Duodenal mucosa (tissue), 2 donors: ENCODE measurements around the gene RICTOR.

Experiments used
- H3K27ac ChIP-seq: one replicate; pipeline ENCODE4 v1.7.0; 2013; ENCODE audit warnings: low read depth, low read length
- H3K27me3 ChIP-seq, 2 donors: one replicate each; pipeline ENCODE4 v1.7.0; 2013; ENCODE audit warnings: low read length in 2 of 2, control low read depth in 1 of 2; ENCODE audit not compliant: insufficient read depth in 2 of 2, control insufficient read depth in 1 of 2
- H3K36me3 ChIP-seq, 2 donors: one replicate each; pipeline ENCODE4 v1.7.0; 2013; ENCODE audit warnings: low read length in 2 of 2, control low read depth in 1 of 2; ENCODE audit not compliant: insufficient read depth in 2 of 2, control insufficient read depth in 1 of 2
- H3K4me1 ChIP-seq, 2 donors: one replicate each; pipeline ENCODE4 v1.7.0; 2013; ENCODE audit warnings: low read length in 2 of 2, control low read depth in 1 of 2; ENCODE audit not compliant: insufficient read depth in 2 of 2, control insufficient read depth in 1 of 2
- H3K4me3 ChIP-seq, 2 donors: one replicate each; pipeline ENCODE4 v1.7.0; 2013; ENCODE audit warnings: low read length in 2 of 2, low read depth in 1 of 2
- H3K9ac ChIP-seq, 2 donors: one replicate each; pipeline ENCODE4 v1.7.0; 2013; ENCODE audit warnings: low read length in 2 of 2, low read depth in 1 of 2
- H3K9me3 ChIP-seq, 2 donors: one replicate each; pipeline ENCODE4 v1.7.0; 2013; ENCODE audit warnings: low read length in 2 of 2, control low read depth in 1 of 2; ENCODE audit not compliant: control insufficient read depth in 1 of 2

Gene RICTOR

DNA sequence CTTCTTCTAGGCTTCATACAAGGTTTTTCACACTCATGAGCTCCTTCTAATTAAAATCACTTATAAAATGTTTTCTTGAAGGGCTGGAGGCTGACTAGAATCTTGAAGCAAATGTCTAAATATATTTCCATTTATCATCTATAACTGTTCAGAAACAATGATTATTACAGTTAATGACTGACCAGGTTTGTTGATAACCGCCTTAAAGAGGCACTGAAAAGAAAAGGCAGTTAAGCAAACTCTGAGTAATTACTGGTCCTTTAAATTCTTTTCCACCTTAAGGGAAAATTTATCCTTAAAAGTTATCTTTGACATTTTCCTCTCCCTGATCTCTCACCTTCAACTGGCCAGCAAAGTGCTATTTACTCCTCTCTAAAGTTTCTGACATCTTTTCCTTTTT lies 43.2 kb downstream of the RICTOR start:
- Histone ChIP-seq H3K4me1 (peaks cover 0 to 10% of the 10 kb centered on the region in 2 donors), H3K27me3 (no peaks in the 10 kb centered on the region), H3K9me3 (peaks cover 3 to 8% of the 10 kb centered on the region in 2 donors), H3K36me3 (peaks cover 0 to 6% of the 10 kb centered on the region in 2 donors), H3K4me3 (no peak overlapping the region), H3K9ac (no peak overlapping the region), H3K27ac (no peak overlapping the region)

DNA sequence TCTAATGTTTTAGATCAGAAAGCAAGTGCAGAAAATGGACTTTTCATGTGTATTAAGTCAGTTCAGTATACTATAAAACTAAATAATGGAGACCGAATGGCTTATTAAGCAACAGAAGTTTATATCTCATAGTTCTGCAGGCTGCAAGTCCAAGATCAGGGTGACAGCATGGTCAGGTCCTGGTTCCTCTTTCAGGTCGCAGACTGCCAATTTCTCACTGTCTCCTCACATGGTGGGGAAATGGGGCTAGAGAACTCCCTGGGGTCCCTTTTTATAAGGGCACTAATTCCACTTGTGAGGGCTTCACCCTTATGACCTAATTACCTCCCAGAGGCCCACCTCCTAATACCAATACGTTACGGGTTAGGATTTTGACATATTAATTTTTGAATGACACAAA lies 48.7 kb downstream of the RICTOR start:
- H3K4me3 ChIP-seq, result no peak overlapping the region
- no peak overlapping the region for H3K27ac ChIP-seq
- no peaks in the 10 kb centered on the region for H3K27me3 ChIP-seq
- no peak overlapping the region for H3K9ac ChIP-seq
- peaks cover 0 to 6% of the 10 kb centered on the region in 2 donors for H3K36me3 ChIP-seq
- H3K9me3 ChIP-seq, result peaks cover 0 to 8% of the 10 kb centered on the region in 2 donors
- H3K4me1 ChIP-seq, result peaks cover 0 to 3% of the 10 kb centered on the region in 2 donors

GRCh38 chr5:39024884-39025283 lies 49.3 kb downstream of the RICTOR start:
- H3K27ac ChIP-seq, result no peak overlapping the region
- H3K4me3 ChIP-seq, result no peak overlapping the region
- H3K9ac ChIP-seq, result no peak overlapping the region
- peaks cover 0 to 8% of the 10 kb centered on the region in 2 donors for H3K9me3 ChIP-seq
- no peaks in the 10 kb centered on the region for H3K27me3 ChIP-seq
- H3K36me3 ChIP-seq, result peaks cover 0 to 6% of the 10 kb centered on the region in 2 donors
- H3K4me1 ChIP-seq, result peaks cover 0 to 3% of the 10 kb centered on the region in 2 donors

DNA sequence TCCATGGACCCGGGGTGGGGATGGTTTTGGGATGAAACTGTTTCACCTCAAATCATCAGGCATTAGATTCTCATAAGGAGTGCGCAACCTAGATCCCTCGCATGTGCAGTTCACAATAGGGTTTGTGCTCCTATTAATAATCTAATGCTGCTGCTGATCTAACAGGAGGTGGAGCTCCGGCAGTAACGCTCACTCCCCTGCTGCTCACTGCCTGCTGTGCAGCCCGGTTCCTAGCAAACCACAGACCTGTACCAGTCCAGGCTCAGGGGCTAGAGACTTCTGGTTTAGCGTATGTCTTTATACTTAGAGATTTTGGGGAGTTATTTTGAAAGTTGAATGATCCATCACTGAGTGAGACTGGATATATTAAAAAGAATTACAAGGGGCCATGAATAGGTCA lies 50.2 kb downstream of the RICTOR start:
- Histone ChIP-seq H3K27me3 (no peaks in the 10 kb centered on the region), H3K9ac (no peak overlapping the region), H3K27ac (no peak overlapping the region), H3K9me3 (peaks cover 0 to 8% of the 10 kb centered on the region in 2 donors), H3K36me3 (peaks cover 0 to 6% of the 10 kb centered on the region in 2 donors), H3K4me3 (no peak overlapping the region), H3K4me1 (peaks cover 0 to 3% of the 10 kb centered on the region in 2 donors)

- H3K9me3 ChIP-seq, result peaks cover 0 to 4% of the 10 kb centered on the region in 2 donors
- no peak overlapping the region for H3K27ac ChIP-seq
- no peak overlapping the region for H3K9ac ChIP-seq
- H3K27me3 ChIP-seq, result no peaks in the 10 kb centered on the region
- H3K4me3 ChIP-seq, result no peak overlapping the region
- peaks cover 0 to 3% of the 10 kb centered on the region in 2 donors for H3K36me3 ChIP-seq
- peaks cover 0 to 3% of the 10 kb centered on the region in 2 donors for H3K4me1 ChIP-seq
Observed at GRCh38 chr5:39023121-39023520, 51.1 kb downstream of the RICTOR start.

- no peak overlapping the region for H3K4me3 ChIP-seq
- peaks cover 0 to 3% of the 10 kb centered on the region in 2 donors for H3K36me3 ChIP-seq
- H3K9me3 ChIP-seq, result no peaks in the 10 kb centered on the region
- peaks cover 0 to 3% of the 10 kb centered on the region in 2 donors for H3K4me1 ChIP-seq
- H3K9ac ChIP-seq, result no peak overlapping the region
- H3K27ac ChIP-seq, result no peak overlapping the region
- H3K27me3 ChIP-seq, result no peaks in the 10 kb centered on the region
Observed at GRCh38 chr5:39022151-39022550, 52.0 kb downstream of the RICTOR start.

DNA sequence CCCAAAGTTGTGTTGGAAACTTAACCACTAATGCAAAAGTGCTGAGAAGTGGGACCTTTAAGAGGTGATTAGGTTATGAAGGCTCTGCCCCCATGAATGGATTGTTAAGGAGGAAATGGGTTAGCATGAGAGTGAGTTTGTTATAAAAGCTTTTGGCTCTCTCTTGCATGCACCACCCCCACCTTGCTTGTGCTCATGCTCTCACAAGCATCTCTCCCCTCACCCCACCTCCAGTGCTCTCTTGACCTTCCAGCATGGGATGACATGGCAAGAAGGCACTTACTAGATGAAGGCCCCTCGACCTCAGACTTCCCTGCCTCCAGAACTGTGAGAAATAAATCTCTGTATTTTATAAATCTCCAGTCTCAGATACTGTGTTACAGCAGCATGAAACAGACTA lies 52.8 kb downstream of the RICTOR start:
- H3K4me3 ChIP-seq, result no peak overlapping the region
- H3K36me3 ChIP-seq, result peaks cover 0 to 3% of the 10 kb centered on the region in 2 donors
- no peaks in the 10 kb centered on the region for H3K27me3 ChIP-seq
- no peak overlapping the region for H3K27ac ChIP-seq
- H3K4me1 ChIP-seq, result peaks cover 0 to 3% of the 10 kb centered on the region in 2 donors
- H3K9me3 ChIP-seq, result no peaks in the 10 kb centered on the region
- H3K9ac ChIP-seq, result no peak overlapping the region

DNA sequence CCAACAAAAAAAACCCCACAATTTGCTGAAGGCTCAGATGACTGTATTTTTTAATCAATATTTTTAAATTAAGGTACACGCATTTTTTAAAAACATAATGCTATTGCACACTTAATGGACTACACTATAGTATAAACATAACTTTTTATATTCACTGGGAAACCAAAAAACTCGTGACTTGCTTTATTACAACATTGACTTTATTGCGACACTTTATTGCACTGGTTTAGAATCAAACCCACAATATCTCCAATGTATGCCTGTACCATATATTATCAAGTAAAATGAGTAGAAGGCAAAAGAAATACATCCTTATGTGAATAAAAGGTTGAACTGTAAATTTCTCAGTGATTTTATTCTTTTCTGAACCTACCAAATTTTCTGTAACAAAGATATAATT lies 53.7 kb downstream of the RICTOR start:
- no peak overlapping the region for H3K4me3 ChIP-seq
- no peak overlapping the region for H3K9ac ChIP-seq
- no peaks in the 10 kb centered on the region for H3K27me3 ChIP-seq
- no peaks in the 10 kb centered on the region for H3K36me3 ChIP-seq
- no peak overlapping the region for H3K27ac ChIP-seq
- H3K9me3 ChIP-seq, result no peaks in the 10 kb centered on the region
- H3K4me1 ChIP-seq, result peaks cover 3 to 11% of the 10 kb centered on the region in 2 donors

DNA sequence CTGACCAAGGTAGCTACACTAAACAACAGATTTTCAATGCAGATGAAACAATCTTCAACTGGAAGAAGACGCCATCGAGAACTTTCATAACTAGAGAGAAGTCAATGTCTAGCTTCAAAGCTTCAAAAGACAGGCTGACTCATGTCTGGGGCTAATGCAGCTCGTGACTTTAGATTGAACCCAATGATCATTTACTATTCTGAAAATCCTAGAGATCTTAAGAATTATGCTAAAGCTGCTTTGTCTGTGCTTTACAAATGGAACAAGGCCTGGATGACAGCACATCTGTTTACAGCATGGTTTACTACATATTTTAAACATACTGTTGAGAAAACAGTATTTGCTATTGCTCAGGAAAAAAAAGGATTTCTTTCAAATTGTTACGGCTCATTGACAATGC lies 54.9 kb downstream of the RICTOR start:
- peaks cover 3 to 12% of the 10 kb centered on the region in 2 donors for H3K4me1 ChIP-seq
- H3K36me3 ChIP-seq, result no peaks in the 10 kb centered on the region
- no peaks in the 10 kb centered on the region for H3K27me3 ChIP-seq
- no peak overlapping the region for H3K27ac ChIP-seq
- H3K4me3 ChIP-seq, result no peak overlapping the region
- no peaks in the 10 kb centered on the region for H3K9me3 ChIP-seq
- H3K9ac ChIP-seq, result no peak overlapping the region

DNA sequence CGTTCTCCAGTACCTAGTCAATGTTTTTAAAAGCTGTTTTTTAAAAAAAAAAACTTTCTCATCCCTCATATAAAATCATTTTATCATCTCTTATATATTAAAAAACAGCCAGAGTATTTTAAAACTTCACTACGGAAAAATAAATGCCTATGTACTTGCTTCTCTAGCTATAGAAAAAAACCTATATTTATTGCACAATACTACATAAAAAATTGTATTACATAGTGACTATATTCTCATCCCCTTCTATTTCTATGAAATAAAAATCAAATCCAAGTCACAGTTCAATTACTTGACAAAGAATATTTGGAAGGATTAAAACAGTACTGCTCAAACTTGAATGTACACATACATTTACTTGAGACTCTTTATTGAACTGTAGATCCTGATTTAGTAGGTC lies 56.7 kb downstream of the RICTOR start:
- Histone ChIP-seq H3K9ac (no peak overlapping the region), H3K9me3 (peaks cover 2 to 3% of the 10 kb centered on the region in 2 donors), H3K4me1 (peaks cover 3 to 12% of the 10 kb centered on the region in 2 donors), H3K27ac (no peak overlapping the region), H3K27me3 (no peaks in the 10 kb centered on the region), H3K4me3 (no peak overlapping the region), H3K36me3 (peaks cover 0 to under 1% of the 10 kb centered on the region in 2 donors)
